ENCODE results near the gene GORASP2.
A peak's percentile ranks its signal among the peaks of the same experiment; 100 is the strongest.
"Not testable (repeated sequence)": the region's sequence is repeated elsewhere in the genome, so short reads cannot be mapped to it uniquely, and the experiment has no call there.

GORASP2 gene

DNA sequence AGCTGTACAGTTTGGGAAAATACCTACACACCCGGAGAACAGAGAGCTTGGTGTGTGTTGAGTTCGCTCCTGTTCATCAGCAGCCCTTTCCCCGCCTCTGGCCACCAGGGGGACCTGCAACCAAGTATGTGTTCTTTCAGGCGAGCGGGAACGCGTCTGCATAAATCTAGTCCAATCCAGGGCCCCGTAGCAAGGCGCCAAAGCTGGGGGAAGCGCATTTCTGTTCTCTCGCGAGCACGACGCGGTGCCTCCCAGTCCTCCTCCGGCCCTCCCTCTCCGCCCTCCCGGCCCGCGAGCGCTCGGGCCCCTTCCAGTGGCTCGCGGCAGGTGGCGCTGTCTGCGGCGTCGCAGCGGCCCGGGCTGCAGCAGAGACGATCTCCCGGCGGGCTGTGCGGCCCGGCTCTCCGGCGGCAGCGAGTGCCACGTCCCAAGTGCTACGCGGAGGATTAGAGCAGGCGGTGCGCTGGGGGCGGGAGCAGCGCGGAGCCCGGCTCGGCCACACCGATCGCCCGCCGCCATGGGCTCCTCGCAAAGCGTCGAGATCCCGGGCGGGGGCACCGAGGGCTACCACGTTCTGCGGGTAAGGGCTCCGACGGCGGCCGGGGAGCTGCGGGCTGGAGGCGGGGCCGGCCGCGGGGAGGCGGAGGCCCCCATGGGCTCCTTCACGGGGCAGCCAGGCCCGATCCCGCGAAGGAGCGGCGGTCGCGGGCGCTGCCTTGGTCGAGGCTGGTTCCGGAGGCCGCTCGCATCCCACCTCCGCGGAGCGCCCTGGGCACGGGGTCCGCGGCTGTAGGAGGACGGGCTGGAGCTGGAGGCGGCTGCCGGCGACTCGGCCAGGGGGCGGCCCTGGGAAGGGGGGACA is at the start of gene GORASP2:
Gene GORASP2 (plus strand): TSS at position 430 of the 862 bp plus-strand sequence. CDS start 88 bp downstream, at position 518.
- DNase-seq (ENCODE audit: low spot score) = peak; percentile 99

GRCh38 chr2:170881840-170882239 is 47.2 kb upstream of the GORASP2 start:
- no peak for DNase-seq (ENCODE audit: low spot score)

- no peak for DNase-seq (ENCODE audit: low spot score)
These were observed 46.3 kb upstream of the GORASP2 start for GRCh38 chr2:170882758-170883157.

DNA sequence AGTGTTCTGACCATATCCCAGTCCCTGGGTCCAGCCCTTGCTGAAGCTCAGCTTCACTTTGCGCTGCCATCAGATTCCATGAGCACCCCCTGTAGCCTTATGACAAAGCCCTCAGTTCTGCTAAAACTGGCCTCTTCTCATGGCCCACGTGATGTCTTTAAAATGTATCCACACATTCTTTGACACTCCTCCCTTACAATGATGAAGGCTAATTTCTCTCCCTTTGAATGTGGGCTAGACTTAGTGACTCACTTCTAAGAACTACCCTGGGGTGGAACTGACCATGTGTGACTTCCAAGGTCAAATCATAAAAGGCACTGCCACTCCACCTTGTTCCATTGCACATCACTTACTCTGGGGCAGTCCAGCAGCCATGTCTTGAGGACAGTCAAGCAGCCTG is 45.4 kb upstream of the GORASP2 start:
- no peak for DNase-seq (ENCODE audit: low spot score)

- DNase-seq (ENCODE audit: low spot score) = no peak
These were observed 43.8 kb upstream of the GORASP2 start for GRCh38 chr2:170885130-170885791.

- DNase-seq (ENCODE audit: low spot score) = no peak
These were observed 42.7 kb upstream of the GORASP2 start for GRCh38 chr2:170886386-170886785.

- no peak for DNase-seq (ENCODE audit: low spot score)
These were observed 41.6 kb upstream of the GORASP2 start for GRCh38 chr2:170887496-170887895.

- DNase-seq (ENCODE audit: low spot score) = no peak
These were observed 41.2 kb upstream of the GORASP2 start for GRCh38 chr2:170887896-170888295.

GRCh38 chr2:170891893-170892292 is 37.2 kb upstream of the GORASP2 start:
- no peak for DNase-seq (ENCODE audit: low spot score)

- no peak for DNase-seq (ENCODE audit: low spot score)
These were observed 36.6 kb upstream of the GORASP2 start for GRCh38 chr2:170892391-170892951.

DNA sequence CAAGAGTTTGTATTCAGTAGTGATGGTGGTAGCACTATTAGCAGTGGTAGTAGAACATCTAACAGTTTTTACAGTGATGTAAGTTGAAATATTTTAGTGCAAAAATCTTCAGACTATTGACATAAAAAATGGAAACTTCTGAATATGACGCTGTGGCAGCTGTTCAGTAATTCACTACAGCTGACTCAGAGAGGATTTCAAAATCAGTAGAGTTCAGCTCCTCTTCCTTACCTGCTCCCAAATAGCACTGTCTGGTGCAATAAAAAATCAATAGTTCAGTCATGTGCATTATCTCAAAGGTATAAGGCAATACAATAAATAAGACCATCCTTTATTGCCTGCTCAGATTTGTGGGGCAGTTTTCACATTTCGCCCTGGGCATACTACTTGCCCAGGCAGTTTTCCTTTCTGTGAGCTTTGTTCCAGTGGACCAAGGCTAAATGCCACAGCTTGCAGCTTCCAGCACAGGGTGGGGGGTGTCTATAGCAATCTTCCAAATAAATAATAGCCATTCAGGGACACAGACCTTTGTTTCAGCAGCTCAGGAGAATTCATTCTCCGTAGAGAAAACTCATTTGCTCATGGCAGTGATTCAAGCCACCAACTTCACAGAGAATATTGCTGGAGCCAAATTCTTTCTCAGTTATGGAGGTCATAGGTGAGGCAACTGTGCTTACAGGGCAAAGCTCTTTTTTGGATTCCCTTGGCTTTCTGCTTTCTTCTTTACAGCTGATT is 33.9 kb upstream of the GORASP2 start:
- DNase-seq (ENCODE audit: low spot score) = no peak

DNA sequence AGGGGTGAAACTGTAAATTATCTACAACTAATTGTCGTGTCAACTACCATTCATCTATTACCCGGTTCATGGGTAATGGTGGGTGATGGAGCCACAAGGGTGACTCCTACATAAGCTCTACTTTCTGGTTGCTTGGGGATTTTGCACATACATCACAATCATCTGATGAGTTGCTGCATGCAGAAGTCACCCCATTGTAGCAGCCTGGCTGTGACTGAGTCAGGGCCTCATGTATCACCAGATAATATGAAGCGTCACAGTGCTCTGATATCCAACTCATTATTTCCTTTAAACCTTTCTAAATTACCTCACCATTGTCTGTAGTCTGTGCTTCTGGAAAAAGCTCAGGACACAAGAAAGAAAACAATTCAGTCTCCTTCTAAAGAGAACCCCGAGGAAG is 32.4 kb upstream of the GORASP2 start:
- DNase-seq (ENCODE audit: low spot score) = no peak

- no peak for DNase-seq (ENCODE audit: low spot score)
These were observed 31.9 kb upstream of the GORASP2 start for GRCh38 chr2:170897108-170897507.

DNA sequence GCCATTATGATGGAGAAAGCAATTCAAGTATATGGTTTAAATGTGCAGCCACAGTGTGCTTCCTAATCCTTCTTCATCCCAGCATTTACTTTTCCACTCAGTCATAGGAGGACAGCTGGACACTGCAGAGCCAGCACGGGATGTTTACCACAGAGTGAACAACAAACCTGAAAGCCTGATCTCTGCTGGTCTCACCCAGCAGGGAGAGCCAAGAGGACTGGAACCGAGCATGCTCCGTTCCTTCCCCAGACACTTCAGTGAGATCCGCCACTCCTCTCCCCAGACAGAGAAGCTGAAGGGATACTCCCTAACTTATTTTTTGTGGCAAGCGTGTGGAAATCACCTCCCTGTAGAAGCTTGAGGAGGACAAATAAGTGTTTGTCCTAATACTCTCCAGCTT is 23.2 kb upstream of the GORASP2 start:
- no peak for DNase-seq (ENCODE audit: low spot score)

GRCh38 chr2:170911314-170911889 is 17.7 kb upstream of the GORASP2 start:
- DNase-seq (ENCODE audit: low spot score) = no peak

GRCh38 chr2:170914994-170915666 is 13.9 kb upstream of the GORASP2 start:
- DNase-seq (ENCODE audit: low spot score) = not testable (repeated sequence)

GRCh38 chr2:170917219-170917913 is 11.7 kb upstream of the GORASP2 start:
- DNase-seq (ENCODE audit: low spot score) = no peak

DNA sequence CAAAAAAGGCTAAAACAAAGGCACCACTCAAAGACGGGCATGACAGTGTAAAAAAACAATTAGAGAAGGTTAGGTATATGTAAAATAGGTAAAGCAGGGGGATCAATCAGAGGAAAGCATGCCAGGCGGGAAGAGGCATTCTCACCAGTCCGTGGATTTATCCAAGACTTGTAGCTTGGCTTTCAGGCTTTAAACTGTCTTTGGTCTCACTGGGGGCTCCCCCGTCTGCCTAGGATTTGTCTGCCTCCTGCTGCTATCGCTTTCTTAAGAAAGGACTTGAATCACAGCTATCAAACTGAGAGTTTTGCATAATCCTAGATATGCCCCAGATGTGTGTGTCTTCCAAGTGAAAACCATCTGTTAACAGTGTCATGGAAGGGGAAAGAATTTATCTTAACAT is 11.1 kb upstream of the GORASP2 start:
- no peak for DNase-seq (ENCODE audit: low spot score)

GRCh38 chr2:170921873-170922272 is 7.2 kb upstream of the GORASP2 start:
- DNase-seq (ENCODE audit: low spot score) = not testable (repeated sequence)

DNA sequence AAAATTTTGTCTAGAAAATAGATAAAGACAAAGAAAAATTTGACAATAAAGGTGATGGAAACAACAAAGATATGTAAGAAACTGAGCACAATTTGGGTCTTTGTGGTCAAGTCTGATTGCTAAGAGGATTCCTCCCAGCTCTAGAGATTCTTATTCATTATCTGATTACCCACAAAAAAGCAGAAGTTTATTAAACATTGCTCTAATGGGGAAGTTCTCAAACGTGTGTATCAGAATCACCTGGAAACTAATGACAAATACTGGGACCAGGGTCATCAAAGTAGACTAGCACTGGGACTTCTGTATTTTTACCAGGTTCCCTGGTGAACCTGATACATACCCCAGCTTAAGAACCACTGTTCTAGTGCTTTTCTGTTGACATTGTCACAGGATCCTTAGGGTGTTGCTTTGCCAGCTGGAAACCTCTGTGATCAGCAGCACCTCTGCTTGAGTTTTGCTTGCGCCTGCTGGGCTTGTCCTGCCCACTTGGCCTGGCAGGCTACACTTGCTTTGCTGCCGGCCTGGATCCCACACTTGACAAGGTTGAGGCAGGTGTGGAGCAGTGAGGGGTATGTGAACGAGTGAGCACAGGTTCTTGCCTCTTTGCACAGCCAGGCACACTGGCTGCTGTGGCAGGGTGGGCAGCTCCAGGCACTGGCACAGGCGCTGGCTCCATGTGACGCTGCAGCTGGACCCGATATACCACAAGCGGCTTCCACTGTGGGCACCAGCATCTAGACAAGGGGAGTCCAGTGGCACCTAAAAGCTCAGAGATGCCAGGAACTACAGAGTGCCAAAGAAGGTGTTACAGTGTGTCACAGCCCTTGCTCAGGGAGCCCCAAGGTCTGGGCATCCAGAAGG is 6.2 kb upstream of the GORASP2 start:
- DNase-seq (ENCODE audit: low spot score) = no peak

All from pons (tissue), 1 donor.